Measurements from ENCODE around the gene TPM2.

Gene TPM2

DNA sequence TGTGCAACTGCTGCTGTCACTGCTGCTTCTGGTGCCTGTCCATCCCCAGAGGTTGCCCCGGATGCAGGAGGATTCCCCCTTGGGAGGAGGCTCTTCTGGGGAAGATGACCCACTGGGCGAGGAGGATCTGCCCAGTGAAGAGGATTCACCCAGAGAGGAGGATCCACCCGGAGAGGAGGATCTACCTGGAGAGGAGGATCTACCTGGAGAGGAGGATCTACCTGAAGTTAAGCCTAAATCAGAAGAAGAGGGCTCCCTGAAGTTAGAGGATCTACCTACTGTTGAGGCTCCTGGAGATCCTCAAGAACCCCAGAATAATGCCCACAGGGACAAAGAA lies 15.7 kb downstream of the TPM2 start:
- FAIRE-seq: no peak

- no peak for FAIRE-seq
These were observed 16.3 kb downstream of the TPM2 start, which contains the start of gene CA9 for GRCh38 chr9:35673132-35674024. Gene CA9 (plus strand): TSS chr9:35673928. CDS start chr9:35673960, 32 bp downstream.

DNA sequence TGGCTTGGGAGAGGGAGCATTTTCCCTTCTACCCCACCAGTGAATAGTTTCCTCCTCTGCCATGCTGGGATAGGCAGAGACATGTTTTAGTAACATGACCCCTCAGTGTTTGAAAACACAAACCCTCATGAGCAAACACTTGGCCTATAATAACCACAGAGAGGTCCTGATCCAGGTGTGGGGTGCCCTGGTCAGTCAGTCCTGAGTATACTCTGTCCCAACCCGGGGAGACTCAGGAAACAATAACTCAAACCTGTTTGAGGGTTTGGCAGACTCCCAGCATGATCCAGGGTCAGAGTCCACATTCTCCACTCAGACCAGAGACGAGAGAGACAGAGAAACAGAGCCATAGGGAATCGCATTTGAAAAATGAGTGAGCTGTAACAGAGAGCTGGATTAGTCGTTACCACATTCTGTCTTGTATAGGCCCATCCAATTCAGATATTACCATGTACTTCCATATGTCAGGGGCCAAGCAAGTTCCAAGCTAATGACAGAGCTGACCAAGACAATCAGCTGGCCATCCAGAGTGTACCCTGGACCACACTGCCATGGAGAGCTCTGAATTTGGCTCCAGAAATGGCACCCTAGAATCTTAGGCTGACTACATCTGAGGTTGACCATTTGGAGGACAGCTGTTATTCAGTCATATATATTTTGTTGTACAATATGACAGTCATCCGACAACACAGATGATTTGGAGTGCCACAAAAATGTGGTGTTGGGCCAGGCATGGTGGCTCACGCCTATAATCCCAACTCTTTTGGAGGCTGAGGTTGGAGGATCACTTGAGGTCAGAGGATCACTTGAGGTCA lies 20.2 kb downstream of the TPM2 start:
- no peak for FAIRE-seq

GRCh38 chr9:35667939-35668338 lies 21.8 kb downstream of the TPM2 start:
- no peak for FAIRE-seq

GRCh38 chr9:35666549-35666948 lies 23.2 kb downstream of the TPM2 start:
- FAIRE-seq: no peak

- no peak for FAIRE-seq
These were observed 23.7 kb downstream of the TPM2 start for GRCh38 chr9:35666045-35666444.

GRCh38 chr9:35665471-35665818 lies 24.3 kb downstream of the TPM2 start:
- FAIRE-seq: no peak

- FAIRE-seq: no peak
These were observed 24.9 kb downstream of the TPM2 start, which contains the start of gene ARHGEF39 for GRCh38 chr9:35664531-35665470. Gene ARHGEF39 (minus strand): TSS chr9:35665195. CDS start chr9:35665169, 26 bp downstream.

GRCh38 chr9:35662437-35662836 lies 27.3 kb downstream of the TPM2 start:
- no peak for FAIRE-seq

DNA sequence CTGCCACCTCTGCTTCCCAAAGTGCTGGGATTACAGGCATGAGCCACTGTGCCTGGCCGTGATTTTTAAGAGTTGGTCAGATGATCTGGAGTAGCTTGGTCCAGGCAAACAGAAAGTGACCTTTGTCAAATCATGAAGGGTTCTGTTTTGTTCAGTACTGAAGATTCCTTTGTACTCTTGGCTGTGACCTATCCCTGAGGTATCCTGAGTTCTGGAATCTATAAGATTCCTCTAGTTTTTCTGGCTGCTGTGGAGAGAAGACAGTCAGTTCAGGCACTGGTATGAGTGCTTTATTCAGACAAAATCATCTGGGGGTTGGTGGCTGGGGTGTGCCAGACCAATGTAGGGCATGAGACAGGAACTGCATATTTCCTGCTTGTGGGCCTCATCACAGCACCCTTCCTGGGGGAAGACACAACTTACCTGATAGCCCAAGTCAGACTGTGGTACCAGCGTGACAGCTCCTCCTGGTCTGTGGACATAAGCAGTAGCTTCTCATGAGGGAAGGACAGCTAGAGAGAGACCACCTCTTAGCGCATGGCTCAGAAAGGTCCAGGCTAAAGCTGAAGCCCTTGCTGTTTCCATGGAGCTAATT lies 27.9 kb downstream of the TPM2 start:
- FAIRE-seq: no peak

DNA sequence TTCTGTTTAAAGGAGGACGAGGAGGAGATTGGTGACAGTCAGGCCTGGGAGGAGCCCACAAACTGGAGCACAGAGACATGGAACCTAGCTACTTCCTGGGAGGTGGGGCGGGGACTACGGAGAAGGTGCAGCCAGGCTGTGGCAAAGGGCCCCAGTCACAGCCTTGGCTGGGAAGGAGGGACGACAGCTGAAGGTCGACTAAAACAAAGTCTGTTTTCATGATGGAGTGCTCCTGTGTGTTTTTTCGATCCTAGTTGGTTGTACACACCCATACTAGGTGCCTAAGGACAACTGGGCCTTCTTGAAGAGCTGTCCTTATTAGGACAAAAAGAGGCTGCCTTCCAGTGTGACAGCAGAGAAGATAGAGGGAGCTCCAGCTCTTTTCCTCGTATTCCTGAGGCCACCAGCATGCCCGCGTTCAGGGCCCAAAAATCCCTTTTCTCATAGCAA lies 28.7 kb downstream of the TPM2 start:
- FAIRE-seq: no peak

- no peak for FAIRE-seq
These were observed 30.4 kb downstream of the TPM2 start for GRCh38 chr9:35659340-35659739.

- no peak for FAIRE-seq
These were observed 30.8 kb downstream of the TPM2 start for GRCh38 chr9:35658968-35659220.

DNA sequence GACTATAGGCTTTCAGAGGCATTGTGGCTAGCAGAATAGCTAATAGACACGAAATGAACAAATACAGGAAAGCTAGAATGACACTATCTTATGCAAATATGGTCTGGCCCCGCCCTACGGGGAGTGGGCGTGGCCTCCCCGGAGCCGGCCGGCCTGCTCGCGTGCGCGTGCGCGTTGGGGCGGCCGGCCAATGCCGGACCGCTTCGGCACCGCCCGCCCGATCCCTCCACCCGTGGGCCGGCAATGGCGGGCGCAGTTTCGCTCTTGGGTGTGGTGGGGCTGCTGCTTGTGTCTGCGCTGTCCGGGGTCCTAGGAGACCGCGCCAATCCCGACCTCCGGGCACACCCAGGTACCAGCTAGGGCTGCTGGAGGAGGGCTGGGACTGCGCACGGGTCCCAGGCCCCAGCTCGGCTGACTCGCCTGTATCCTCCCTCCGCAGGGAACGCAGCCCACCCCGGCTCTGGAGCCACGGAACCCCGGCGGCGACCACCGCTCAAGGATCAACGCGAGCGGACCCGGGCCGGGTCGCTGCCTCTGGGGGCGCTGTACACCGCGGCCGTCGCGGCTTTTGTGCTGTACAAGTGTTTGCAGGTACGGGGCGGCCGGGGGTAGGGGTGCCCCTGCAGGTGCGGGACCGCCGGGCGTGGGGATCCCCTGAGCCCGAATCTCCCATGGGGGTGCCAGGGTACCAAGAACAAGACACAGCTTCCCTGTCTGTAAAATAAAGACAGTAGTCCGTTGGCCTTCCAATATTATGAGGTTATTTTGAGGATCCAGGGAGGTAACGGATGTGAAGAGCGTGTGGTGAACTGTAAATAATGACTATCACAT lies 31.4 kb downstream of the TPM2 start, which contains the start of gene CCDC107:
Gene CCDC107, plus strand, starts transcription at position 156 of the 831 bp plus-strand sequence. Its CDS starts 88 bp downstream, at position 244.
- no peak for FAIRE-seq

DNA sequence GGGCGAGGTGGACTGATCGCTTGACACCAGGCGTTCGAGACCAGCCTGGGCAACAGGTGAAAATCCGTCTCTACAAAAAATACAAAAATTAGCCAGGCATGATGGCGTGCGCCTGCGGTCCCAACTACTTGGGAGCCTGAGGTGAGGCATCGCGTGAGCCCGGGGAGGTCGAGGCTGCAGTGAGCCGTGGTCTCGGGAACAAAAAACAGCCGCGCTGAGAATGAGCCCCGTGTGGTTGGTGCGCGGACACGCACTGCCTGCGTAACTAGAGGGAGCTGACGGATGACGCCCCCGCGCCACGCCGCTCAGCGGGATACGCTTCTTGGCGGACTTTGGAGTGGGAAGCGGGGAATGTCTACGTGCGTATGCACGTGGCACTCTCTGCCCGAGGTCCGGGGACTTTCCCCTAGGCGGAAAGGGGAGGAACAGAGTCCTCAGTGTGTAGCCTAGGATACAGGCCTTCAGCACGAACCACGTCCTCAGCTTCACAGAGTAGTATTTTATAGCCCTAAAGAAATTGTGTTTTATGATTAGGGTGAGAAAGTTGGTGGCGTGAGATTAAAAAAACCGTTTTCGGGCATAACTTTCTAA lies 32.1 kb downstream of the TPM2 start, which contains the start of gene RMRP:
Gene RMRP, minus strand, starts transcription at position 474 of the 591 bp plus-strand sequence.
- FAIRE-seq: peak; percentile 68

DNA sequence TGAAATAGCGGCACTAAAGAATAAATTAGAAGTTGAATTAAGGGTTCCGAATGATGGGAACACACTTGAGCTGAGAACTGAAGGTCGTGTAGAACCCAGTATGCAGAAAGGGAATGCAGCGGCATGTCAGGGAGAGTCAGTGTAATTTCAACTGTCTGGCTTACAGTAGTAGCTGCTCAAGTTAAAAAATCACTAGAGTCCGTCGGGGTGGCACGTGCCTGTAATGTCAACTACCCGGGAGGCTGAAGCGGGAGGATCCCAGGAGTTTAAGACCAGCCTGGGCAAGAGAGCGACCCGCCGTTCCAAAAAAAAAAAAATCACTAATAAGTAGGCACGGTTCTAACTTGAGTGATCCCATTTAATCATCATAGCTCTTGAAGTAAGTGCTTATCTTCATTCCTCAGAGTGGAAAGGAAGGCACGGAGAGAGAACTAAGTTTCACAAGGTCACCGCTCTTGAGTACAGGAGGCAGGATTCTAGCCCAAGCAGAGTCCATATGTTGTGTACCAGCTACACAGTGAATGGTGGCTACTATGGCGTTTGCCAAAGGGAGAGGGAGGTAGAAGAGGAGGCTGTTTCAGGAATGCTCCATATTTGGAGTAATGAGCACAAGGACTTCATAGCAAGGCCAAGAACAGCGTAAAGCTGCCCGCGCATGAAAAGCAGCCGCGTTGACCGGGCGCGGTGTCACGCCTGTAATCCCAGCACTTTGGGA lies 32.7 kb downstream of the TPM2 start:
- FAIRE-seq: no peak

DNA sequence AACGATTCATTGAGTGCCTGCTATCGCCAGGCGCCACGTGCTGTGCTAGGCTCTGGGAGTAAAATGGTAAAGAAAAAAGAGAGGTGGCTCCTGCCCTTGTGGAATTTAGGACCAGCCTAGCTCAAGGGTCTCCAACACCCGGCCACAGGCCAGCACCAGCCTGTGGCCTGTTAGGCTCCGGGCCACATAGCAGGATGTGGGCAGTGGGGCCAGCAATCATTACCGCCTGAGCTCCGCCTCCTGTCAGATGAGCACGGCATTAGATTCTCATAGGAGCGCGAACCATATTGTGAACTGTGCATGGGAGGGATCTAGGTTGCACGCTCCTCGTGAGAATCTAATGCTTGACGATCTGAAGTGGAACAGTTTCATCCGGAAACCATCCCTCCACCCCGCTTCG lies 33.4 kb downstream of the TPM2 start:
- FAIRE-seq: no peak

GRCh38 chr9:35653611-35654010 lies 36.1 kb downstream of the TPM2 start:
- no peak for FAIRE-seq

GRCh38 chr9:35652829-35653209 lies 36.9 kb downstream of the TPM2 start:
- no peak for FAIRE-seq

All from TTC549 (cell line).